H9 (cell line): ENCODE results near the gene SIGLEC8. TPM values are rescaled to one million over a fixed set of nuclear protein-coding genes. Genes with fewer than 3 reads are reported as not detected.

Experiments
- DNase-seq: peaks from one replicate; pipeline ENCODE4 v3.0.0-alpha.2; 2017
- H2AFZ ChIP-seq: one replicate; pipeline ENCODE4 v1.6.1; 2013; ENCODE audit warnings: mild to moderate bottlenecking, low read length, control low read depth, moderate library complexity
- H2AK5ac ChIP-seq: 2 replicates; pipeline ENCODE4 v1.6.1; 2013; ENCODE audit warnings: low read length, control low read depth, mixed read lengths; ENCODE audit not compliant: insufficient read length
- H2BK120ac ChIP-seq: one replicate; pipeline ENCODE4 v1.6.1; 2013; ENCODE audit warnings: low read depth, mild to moderate bottlenecking, low read length, control low read depth, inconsistent platforms; ENCODE audit not compliant: poor library complexity, severe bottlenecking
- H2BK12ac ChIP-seq: 2 replicates; pipeline ENCODE4 v1.6.1; 2013; ENCODE audit warnings: low read length, control low read depth, mixed read lengths, low read depth; ENCODE audit not compliant: insufficient read length
- H2BK15ac ChIP-seq: 2 replicates; pipeline ENCODE4 v1.6.1; 2013; ENCODE audit warnings: low read depth, low read length, control low read depth
- H2BK20ac ChIP-seq: one replicate; pipeline ENCODE4 v1.6.1; 2013; ENCODE audit warnings: low read depth, mild to moderate bottlenecking, low read length, control low read depth, inconsistent platforms; ENCODE audit not compliant: poor library complexity, severe bottlenecking
- H2BK5ac ChIP-seq: 2 replicates; pipeline ENCODE4 v1.6.1; 2013; ENCODE audit warnings: low read length, control low read depth, mixed read lengths; ENCODE audit not compliant: insufficient read length
- H3K14ac ChIP-seq: 2 replicates; pipeline ENCODE4 v1.6.1; 2013; ENCODE audit warnings: low read length, control low read depth; ENCODE audit not compliant: insufficient read depth
- H3K18ac ChIP-seq: 2 replicates; pipeline ENCODE4 v1.6.1; 2013; ENCODE audit warnings: low read depth, mild to moderate bottlenecking, mixed read lengths, low read length, control low read depth; ENCODE audit not compliant: insufficient read length
- H3K23ac ChIP-seq: 2 replicates; pipeline ENCODE4 v1.6.1; 2013; ENCODE audit warnings: low read length, control low read depth, mixed read lengths, low read depth; ENCODE audit not compliant: insufficient read length
- H3K23me2 ChIP-seq: 2 replicates; pipeline ENCODE4 v1.6.1; 2013; ENCODE audit warnings: low read depth, mild to moderate bottlenecking, mixed read lengths, low read length, control low read depth; ENCODE audit not compliant: insufficient read length, poor library complexity, severe bottlenecking
- H3K27ac ChIP-seq: 2 replicates; pipeline ENCODE4 v1.5.1; 2013; ENCODE audit warnings: low read length, control low read depth, mixed read lengths, low read depth; ENCODE audit not compliant: insufficient read length
- H3K27me3 ChIP-seq: 2 replicates; pipeline ENCODE4 v1.6.1; 2013; ENCODE audit warnings: low read length, control low read depth, inconsistent platforms; ENCODE audit not compliant: insufficient read depth
- H3K4ac ChIP-seq: 2 replicates; pipeline ENCODE4 v1.6.1; 2013; ENCODE audit warnings: low read depth, mild to moderate bottlenecking, control low read depth, inconsistent platforms, low read length, moderate library complexity
- H3K4me1 ChIP-seq: 2 replicates; pipeline ENCODE4 v1.6.1; 2013; ENCODE audit warnings: low read length, control low read depth, inconsistent platforms; ENCODE audit not compliant: insufficient read depth
- H3K4me2 ChIP-seq: 2 replicates; pipeline ENCODE4 v1.6.1; 2013; ENCODE audit warnings: low read length, control low read depth, mixed read lengths; ENCODE audit not compliant: insufficient read length, insufficient read depth
- H3K56ac ChIP-seq: 2 replicates; pipeline ENCODE4 v1.6.1; 2013; ENCODE audit warnings: low read depth, mild to moderate bottlenecking, mixed read lengths, low read length, control low read depth; ENCODE audit not compliant: insufficient read length
- H3K79me1 ChIP-seq: 2 replicates; pipeline ENCODE4 v1.6.1; 2013; ENCODE audit warnings: low read depth, mild to moderate bottlenecking, moderate library complexity, low read length, control low read depth, inconsistent platforms; ENCODE audit not compliant: insufficient read depth, poor library complexity, severe bottlenecking
- H3K79me2 ChIP-seq: 2 replicates; pipeline ENCODE4 v1.6.1; 2013; ENCODE audit warnings: low read length, control low read depth, inconsistent platforms; ENCODE audit not compliant: insufficient read depth
- H3K9ac ChIP-seq: 2 replicates; pipeline ENCODE4 v1.6.1; 2013; ENCODE audit warnings: low read length, control low read depth, mixed read lengths; ENCODE audit not compliant: insufficient read length; ENCODE audit errors: extremely low read depth
- H3K9me3 ChIP-seq: one replicate; pipeline ENCODE4 v1.6.1; 2013; ENCODE audit warnings: low read depth, low read length, inconsistent platforms; ENCODE audit not compliant: control insufficient read depth
- H3T11ph ChIP-seq: one replicate; pipeline ENCODE4 v1.6.1; 2013; ENCODE audit warnings: mild to moderate bottlenecking, low read length, control low read depth, inconsistent platforms
- H4K20me1 ChIP-seq: one replicate; pipeline ENCODE4 v1.6.1; 2013; ENCODE audit not compliant: control insufficient read depth, insufficient read length, insufficient read depth
- H4K5ac ChIP-seq: 2 replicates; pipeline ENCODE4 v1.6.1; 2013; ENCODE audit warnings: low read depth, mild to moderate bottlenecking, mixed read lengths, low read length, control low read depth; ENCODE audit not compliant: insufficient read length
- H4K8ac ChIP-seq: replicated peaks from 2 replicates; pipeline ENCODE4 v1.6.1; 2013; ENCODE audit warnings: low read length, control low read depth, mixed read lengths, low read depth; ENCODE audit not compliant: insufficient read length
- H4K91ac ChIP-seq: 2 replicates; pipeline ENCODE4 v1.6.1; 2013; ENCODE audit warnings: low read depth, mild to moderate bottlenecking, moderate library complexity, mixed read lengths, low read length, control low read depth; ENCODE audit not compliant: insufficient read length
- H3K27ac Mint-ChIP-seq, 3 experiments: 2 replicates in 2 of 3; 3 replicates in 1 of 3; pipeline ENCODE4 v1.8.0; 2020 to 2021; ENCODE audit warnings: mixed read lengths in 3 of 3, mild to moderate bottlenecking in 1 of 3, moderate library complexity in 1 of 3
- H3K27me3 Mint-ChIP-seq: 2 replicates; pipeline ENCODE4 v1.8.0; 2021; ENCODE audit warnings: low read depth, mild to moderate bottlenecking, moderate library complexity, mixed read lengths
- H3K36me3 Mint-ChIP-seq, 3 experiments: 2 replicates in 2 of 3; 3 replicates in 1 of 3; pipeline ENCODE4 v1.8.0; 2020 to 2021; ENCODE audit warnings: low read depth in 3 of 3, mixed read lengths in 3 of 3; ENCODE audit not compliant: insufficient read depth in 1 of 3
- H3K4me1 Mint-ChIP-seq, 2 experiments: 2 replicates each; pipeline ENCODE4 v1.8.0; 2020; ENCODE audit warnings: mixed read lengths in 2 of 2
- H3K4me3 Mint-ChIP-seq, 2 experiments: 2 replicates in 1 of 2; 3 replicates in 1 of 2; pipeline ENCODE4 v1.8.0; 2020 to 2021; ENCODE audit warnings: mild to moderate bottlenecking in 2 of 2, mixed read lengths in 2 of 2, moderate library complexity in 1 of 2
- H3K9me3 Mint-ChIP-seq, 2 experiments: 2 replicates in 1 of 2; 3 replicates in 1 of 2; pipeline ENCODE4 v1.8.0; 2020; ENCODE audit warnings: mild to moderate bottlenecking in 2 of 2, mixed read lengths in 2 of 2, moderate library complexity in 1 of 2
- CTCF ChIP-seq: fragments of 200-600 bp; sonication (generic); conservative IDR thresholded peaks from 3 replicates; pipeline ENCODE4 v1.8.0; 2021; ENCODE audit warnings: antibody characterized with exemption, mild to moderate bottlenecking
- WGBS: extraction: QIAGEN DNeasy Blood & Tissue Kit; methylation state at CpG from one replicate; pipeline ENCODE4 v1.1.7; 2013; ENCODE audit warnings: missing lambda C conversion rate, low lambda C conversion rate, mixed read lengths; ENCODE audit not compliant: insufficient read length; ENCODE audit errors: extremely low coverage; 5-methylcytosine and 5-hydroxymethylcytosine counted together
- total RNA-seq: library from RNA; stranded (reverse); gene quantifications from 2 replicates; pipeline ENCODE4 v1.2.1, GENCODE V29; 2021

SIGLEC8 gene
- total RNA-seq, 1 experiment from 2014 or later, result not detected

DNA sequence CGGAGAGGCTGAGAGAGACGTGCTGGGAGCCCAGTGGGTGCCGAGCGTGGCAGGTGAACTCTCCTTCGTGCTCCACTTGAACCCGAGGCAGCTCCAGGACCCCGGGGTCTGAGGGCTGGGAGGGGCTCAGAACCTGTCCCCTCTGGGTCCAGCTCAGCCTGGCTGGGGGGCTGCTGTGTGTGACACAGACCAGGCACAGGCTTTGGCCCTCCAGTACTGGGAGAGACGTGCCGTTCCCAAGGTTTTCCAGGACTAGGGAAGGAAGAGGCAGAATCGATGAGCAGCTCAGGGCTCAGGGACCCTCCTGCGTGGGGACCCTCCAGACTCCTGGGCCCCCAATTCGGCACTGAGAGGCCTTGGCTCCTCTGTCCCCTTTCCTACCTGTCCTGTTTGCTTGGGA lies 43.1 kb downstream of the SIGLEC8 start:
- no peak overlapping the region for H4K5ac ChIP-seq
- H3K27ac ChIP-seq, result no peak overlapping the region
- no peak overlapping the region for H2BK15ac ChIP-seq
- no peaks in the 10 kb centered on the region for H3K27me3 ChIP-seq
- no peak for TF ChIP-seq CTCF
- H3K23ac ChIP-seq, result no peak overlapping the region
- no peaks in the 10 kb centered on the region; the same call in 1 of the 2 replicates for H3K4me1 ChIP-seq
- H3K79me1 ChIP-seq, result no peaks in the 10 kb centered on the region
- WGBS, result no CpG with 5 or more reads among the region's 12 CpGs
- no peak overlapping the region for H3K9ac ChIP-seq
- H3T11ph ChIP-seq, result no peak overlapping the region
- no peak overlapping the region for H2BK12ac ChIP-seq
- Mint-ChIP-seq H3K9me3 (no peaks in the 10 kb centered on the region), H3K4me3 (no peak overlapping the region), H3K27me3 (peaks cover 6% of the 10 kb centered on the region), H3K36me3 (peaks cover 0 to 23% (median 5%) of the 10 kb centered on the region in 3 experiments; a peak in 3 of 7 replicates), H3K27ac (no peak overlapping the region), H3K4me1 (peaks cover 16 to 19% of the 10 kb centered on the region in 2 experiments)
- H2AK5ac ChIP-seq, result no peak overlapping the region
- no peak overlapping the region for H3K18ac ChIP-seq
- H3K4me2 ChIP-seq, result no peak overlapping the region
- no peak overlapping the region for H2BK5ac ChIP-seq
- no peak overlapping the region for H4K91ac ChIP-seq
- H4K8ac ChIP-seq, result no peak overlapping the region
- H2BK120ac ChIP-seq, result no peak overlapping the region
- H2BK20ac ChIP-seq, result no peak overlapping the region
- DNase-seq, result no peak
- H3K79me2 ChIP-seq, result no peaks in the 10 kb centered on the region
- H3K23me2 ChIP-seq, result no peaks in the 10 kb centered on the region
- no peak overlapping the region for H2AFZ ChIP-seq
- no peak overlapping the region for H3K56ac ChIP-seq
- H4K20me1 ChIP-seq, result no peaks in the 10 kb centered on the region
- no peak overlapping the region for H3K14ac ChIP-seq
- H3K4ac ChIP-seq, result no peak overlapping the region
- no peaks in the 10 kb centered on the region for H3K9me3 ChIP-seq
